ACHN (cell line): ENCODE measurements around the gene CD300LG.
"Not testable (repeated sequence)": the region's sequence is repeated elsewhere in the genome, so short reads cannot be mapped to it uniquely, and the experiment has no call there.

ENCODE experiments used
- DNase-seq: peaks from one replicate; pipeline ENCODE4 v3.0.0-alpha.2; 2015
- in situ Hi-C: cut with HindIII; loops from 2 replicates; pipeline ENCODE4 v1.10.0; 2017; ENCODE audit warnings: low sequenced_read_pairs, low pct_ligation_motif_present, low pct_unique_long_range_greater_than_20kb

The CD300LG gene

DNA sequence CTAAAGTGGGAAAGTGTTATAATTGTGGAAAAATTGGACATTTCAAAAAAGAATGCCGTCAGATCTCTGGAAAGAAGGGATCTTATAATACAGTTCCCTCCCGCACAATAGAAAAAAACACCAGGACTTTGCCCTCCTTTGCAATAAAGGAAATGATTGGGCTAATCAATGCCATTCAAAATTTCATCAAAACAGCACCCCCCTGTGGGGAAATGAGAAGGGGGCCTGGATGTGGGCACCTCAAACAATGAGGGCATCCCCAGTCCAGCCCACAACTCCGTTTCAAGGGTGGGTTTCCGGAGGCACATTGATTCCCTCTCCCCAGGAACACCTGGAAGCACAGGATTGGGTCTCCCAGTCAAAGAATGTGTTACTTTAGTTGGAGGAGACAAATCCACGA is 26.1 kb downstream of the CD300LG start:
- no peak for DNase-seq
- in situ Hi-C loops = no loop called here

DNA sequence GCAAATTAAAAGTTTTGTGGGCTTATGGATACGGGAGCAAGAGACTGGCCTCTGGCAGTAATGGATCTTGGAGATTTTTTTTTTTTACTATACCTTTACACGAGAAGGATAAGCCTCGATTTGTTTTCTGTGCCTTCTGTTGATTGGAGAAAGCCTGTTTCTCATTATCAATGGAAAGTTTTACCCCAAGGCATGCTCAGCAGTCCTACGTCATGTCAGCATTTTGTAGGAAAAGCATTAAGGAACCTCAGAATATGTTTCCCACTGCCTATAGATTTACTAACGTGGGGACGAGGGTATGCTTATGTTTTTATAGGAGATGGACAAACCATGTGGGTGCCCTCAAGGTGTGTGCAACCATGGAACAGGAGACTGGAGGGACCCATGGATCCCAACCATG is 26.8 kb downstream of the CD300LG start:
- DNase-seq = no peak
- in situ Hi-C loops = no loop called here

DNA sequence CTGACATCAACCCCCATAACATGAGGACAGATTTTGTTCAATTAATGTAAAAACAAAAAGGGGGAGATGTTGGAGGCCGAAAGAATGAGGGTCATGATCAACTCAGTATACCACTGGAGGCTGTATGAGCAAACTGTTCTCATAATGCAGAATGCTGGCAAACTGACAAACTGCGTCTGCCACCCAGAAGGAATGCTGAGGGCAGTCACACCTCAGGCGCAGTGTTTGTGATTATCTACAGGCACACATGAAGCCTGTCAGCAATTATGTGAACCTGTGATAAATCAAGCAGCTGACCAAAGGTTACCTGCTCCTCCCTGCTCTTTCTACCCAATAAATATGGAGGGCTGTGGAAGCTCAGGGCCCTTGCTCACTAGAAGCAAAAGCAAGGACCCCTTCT is 27.3 kb downstream of the CD300LG start:
- DNase-seq = no peak
- in situ Hi-C loops = no loop called here

- in situ Hi-C loops = no loop called here
- DNase-seq = no peak
These were observed 28.6 kb downstream of the CD300LG start for GRCh38 chr17:43875476-43876147.

GRCh38 chr17:43877031-43877430 is 30.1 kb downstream of the CD300LG start:
- DNase-seq = no peak
- in situ Hi-C loops = no loop called here

DNA sequence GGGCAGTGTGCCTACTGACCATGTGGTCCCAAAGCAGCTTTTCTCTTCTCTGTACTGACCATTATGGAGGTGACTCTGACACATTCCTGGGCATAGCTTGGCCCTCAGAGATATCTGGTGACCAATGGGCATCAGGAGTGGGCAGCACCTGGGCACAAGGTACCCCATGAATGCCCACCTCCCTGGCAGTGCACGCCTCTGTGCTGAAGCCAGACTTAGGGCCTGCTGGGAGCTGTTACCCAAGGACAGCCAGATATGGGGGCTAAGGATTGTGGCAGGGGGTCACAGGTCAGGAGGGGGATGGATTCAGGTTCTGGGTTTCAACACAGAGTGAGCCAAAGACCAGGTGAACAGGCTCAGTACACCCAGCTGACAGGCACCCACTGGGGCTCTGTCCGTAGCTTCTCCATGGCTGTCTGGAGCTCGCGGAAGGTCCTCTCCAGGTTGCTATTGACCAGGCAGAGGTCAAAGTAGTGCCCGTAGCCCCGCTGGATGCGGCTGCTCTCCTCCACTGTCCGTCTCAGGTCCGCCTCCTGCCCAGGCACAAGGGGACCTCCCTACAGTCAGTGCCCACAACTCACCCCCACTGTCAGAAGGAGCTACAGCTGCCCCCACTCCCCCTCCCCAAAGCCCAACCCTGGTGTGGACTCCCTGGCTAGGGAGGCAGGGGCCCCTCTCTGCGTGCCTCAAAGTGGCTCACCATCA is 30.6 kb downstream of the CD300LG start:
- DNase-seq = no peak
- in situ Hi-C loops = no loop called here

DNA sequence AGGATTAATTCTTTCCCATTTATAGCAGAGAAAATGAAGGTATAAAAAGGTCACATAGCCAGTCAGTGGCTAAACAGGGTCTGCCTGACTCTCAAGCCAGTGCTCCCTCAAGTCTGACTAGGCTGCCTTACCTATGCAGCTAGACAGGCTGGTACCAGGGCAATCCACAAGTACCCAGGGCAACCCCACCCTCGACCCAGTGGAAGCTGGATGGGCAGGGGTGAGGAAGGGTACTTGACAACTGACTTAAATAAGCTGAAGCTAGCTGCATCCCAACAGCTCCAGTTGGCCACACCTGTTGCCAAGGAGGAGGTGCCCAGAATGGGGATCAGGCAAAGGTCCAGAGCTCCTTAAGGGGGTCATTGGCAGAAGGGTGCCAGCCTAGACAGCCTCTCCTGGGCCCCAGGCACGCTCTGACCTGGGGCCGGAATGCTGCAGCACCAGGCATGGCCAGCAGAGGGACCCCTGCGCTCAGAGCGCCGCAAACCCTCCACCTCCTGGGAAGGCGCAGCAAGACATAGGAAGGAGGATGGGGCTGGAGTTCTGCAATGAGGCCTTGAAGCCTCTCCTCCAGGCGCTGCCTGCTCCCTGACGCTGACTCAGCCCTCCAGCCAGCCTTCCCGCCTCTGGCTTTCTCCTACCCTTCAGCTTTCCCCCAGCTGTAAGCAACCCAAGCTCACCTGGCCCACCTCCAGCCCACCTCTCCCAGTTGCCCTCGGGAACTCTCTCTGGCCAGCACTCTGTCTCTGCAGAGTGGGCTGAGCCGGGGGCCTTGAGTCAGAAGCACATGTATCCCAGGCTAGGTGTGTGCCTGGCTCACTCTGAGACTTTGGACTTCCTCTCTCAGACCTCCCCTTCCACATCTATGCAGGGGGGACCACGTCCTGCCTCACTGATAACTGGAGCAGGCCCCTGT is 31.5 kb downstream of the CD300LG start:
- peak; percentile 89 for DNase-seq
- in situ Hi-C loops = no loop called here

DNA sequence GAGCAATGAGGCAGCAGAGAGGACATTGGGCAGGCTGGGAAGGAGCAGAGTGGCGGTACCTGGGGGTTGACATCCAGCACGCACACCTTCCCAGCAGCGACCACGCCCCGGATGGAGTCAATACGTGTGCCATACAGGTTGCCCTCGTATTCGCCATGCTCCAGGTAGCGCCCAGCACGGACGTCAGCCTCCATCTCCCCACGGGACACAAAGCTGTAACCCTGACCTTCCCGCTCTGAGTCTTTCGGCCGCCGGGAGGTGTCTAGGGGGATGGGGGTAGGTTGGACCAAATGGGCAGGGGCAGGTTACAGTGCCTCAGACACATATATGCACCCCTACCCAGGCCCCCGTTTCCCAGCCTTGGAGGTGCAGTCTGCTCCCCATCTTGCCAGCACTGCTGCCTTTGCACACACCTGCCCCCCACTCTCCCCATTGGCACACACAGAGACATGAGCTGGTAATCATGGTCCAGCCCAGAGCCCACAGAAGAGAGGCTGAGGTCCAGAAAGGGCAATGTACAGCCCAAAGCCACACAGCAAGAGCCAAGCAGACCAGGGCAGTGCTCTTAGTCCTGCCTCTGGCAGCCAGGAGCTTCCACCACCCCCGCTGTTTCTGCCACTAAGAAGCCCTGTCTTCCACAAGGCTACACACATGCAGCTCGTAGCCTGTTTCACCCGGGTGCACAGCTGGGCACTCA is 32.9 kb downstream of the CD300LG start:
- in situ Hi-C loops = no loop called here

GRCh38 chr17:43880420-43880991 is 33.5 kb downstream of the CD300LG start:
- in situ Hi-C loops = no loop called here
- peak; percentile 72 for DNase-seq

More for the DNA sequence above, 32.9 kb downstream of the CD300LG start:
- no peak for DNase-seq

DNA sequence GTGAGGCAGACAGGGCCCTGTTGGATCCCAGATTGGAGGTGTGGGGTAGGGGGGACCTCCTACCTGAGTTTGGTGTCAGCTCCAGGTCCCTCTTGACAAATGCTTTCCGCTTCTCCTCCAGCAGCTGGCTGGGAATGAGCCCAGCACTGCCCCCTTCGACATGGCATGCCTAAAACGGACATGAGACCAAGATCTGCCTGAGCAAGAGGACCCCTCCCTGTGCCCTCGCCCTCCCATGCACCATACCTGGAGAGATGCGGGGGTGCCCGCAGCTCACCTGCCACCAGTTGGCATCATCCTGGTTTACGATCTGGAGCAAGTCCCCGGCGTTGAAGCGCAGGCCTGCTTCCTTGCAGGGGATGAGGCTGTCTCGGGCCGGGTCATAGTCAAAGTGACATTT is 34.2 kb downstream of the CD300LG start:
- in situ Hi-C loops = no loop called here
- DNase-seq = no peak

DNA sequence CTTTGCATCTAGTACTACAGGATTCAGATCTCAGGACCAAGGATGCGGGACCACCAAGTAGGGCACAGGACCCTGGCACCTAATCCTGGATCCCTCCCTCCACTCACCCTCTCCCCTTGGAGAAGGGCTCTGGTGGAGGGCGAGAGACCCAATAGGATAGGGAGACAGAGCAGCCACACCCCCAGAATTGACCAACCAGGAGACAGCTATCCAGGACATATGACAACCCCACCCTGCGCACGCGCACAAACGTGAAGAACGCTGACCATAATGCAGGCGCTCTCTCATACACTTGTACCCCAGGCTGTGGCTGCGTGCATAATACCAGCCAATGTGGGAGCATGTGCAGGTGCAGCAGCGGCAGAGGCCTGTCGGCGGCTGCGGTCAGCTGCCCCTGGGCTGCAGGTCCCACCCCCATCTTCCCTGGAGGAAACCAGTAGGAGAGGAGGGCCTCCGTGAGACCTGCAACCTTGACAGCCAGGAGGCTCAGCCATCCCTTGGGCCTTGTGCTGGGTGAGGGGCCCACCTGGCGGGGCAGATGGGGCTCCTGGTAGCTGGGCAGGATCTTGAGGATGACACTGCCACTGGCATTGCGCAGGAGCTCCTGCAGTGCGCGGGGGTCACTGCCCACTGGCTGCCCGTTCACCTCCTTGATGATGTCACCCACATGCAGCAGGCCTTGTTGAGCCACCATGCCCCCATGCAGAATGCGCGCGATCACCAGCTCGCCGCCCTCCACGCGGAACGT is 35.0 kb downstream of the CD300LG start:
- DNase-seq = no peak
- in situ Hi-C loops = no loop called here

DNA sequence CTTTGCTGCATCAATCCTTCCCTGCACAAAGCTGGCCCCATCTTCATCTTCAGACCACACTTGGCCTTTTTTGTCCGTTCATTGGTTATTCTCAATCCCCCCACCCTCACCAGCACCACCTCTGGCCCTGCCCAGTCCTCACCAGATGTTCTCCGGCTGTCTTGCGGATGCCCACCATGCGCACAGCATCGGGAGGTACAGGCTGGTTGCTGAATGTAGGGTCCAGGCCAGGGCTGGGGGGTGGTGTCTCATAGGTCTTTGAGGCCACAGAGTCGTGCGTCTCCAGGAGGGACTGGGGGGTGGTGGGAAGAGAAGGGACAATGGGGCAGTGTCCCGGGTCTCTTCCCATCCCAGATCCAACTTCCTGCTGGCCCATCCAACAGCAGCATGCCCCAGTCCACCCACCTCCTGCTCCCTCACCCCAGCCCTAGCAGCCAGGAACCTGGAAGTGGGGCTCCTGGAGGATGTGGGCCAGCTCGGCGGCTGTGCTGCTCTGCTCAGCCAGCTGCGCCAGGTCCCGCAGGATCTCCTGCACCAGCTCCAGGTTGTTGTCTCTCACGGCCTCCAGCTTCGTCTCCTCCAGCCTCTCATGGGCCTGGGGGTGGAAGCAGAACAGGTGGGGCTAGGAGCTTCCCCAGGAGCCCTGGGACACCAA is 35.9 kb downstream of the CD300LG start:
- in situ Hi-C loops = no loop called here
- no peak for DNase-seq

DNA sequence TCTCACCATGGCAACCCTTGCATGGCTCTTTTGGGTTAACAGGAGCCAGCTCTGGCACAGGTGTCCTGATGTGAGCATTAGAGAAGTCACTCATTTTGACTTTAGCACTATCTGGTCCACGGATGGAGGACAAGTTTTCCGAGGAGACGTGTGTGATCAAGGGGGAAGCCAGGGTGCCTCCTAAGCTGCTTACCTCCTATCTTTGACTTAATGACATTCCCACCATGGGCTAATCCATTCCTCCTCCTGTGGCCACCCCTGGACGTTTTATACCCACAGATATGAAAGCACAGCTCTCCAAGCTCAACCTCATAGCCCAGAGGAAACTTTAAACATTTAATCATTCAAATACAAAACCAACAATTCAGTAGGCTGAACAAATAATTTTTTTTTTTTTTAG is 41.6 kb downstream of the CD300LG start:
- in situ Hi-C loops = no loop called here
- DNase-seq = no peak

DNA sequence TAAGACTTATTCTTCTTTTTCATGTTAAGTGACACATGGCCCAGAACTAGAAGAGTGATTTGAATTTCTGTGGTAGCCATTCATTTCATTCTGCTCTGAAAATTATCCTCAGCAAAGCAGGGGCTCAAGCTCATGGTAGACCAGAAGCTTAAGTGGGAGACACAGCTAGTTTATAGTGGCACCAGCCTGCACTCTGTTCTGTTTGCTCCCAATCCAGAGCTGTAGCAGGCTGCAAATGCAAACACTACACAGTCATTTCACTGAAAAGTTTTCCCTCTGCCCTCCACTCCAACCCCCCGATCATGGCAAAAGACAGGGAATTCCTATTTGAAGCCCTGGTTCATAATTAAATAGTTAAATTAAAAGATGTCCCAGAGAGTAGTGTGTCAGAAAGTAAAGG is 43.3 kb downstream of the CD300LG start:
- DNase-seq = no peak
- in situ Hi-C loops = no loop called here

- in situ Hi-C loops = no loop called here
- DNase-seq = no peak
These were observed 45.1 kb downstream of the CD300LG start for GRCh38 chr17:43891851-43892646.

- in situ Hi-C loops = no loop called here
- DNase-seq = no peak
These were observed 45.6 kb downstream of the CD300LG start for GRCh38 chr17:43892647-43892952.

- in situ Hi-C loops = not testable (repeated sequence)
These were observed 47.5 kb downstream of the CD300LG start for GRCh38 chr17:43894494-43894893.

More at GRCh38 chr17:43894494-43894893, 47.5 kb downstream of the CD300LG start:
- DNase-seq = not testable (repeated sequence)
